OCI-LY1 (cell line): ENCODE data around the gene PRKG1.

Experiments used
- H2AFZ ChIP-seq: fragments of 200-600 bp; sonication (generic), shearing (Covaris generic); 2 replicates; pipeline ENCODE4 v1.6.0; 2014; ENCODE audit warnings: antibody characterized with exemption, mild to moderate bottlenecking, low read length
- H3F3A ChIP-seq: fragments of 200-600 bp; sonication (generic), shearing (Covaris generic); 2 replicates; pipeline ENCODE4 v1.6.0; 2014; ENCODE audit warnings: mild to moderate bottlenecking, antibody characterized with exemption, low read length, moderate library complexity; ENCODE audit not compliant: insufficient read depth
- H3K27ac ChIP-seq: fragments of 200-600 bp; sonication (generic); 2 replicates; pipeline ENCODE4 v1.5.1; 2014; ENCODE audit warnings: low read length, mixed run types, mild to moderate bottlenecking, low read depth; ENCODE audit not compliant: poor library complexity, severe bottlenecking
- H3K27me3 ChIP-seq: fragments of 200-600 bp; sonication (generic); 2 replicates; pipeline ENCODE4 v1.6.0; 2014; ENCODE audit warnings: antibody characterized with exemption, mild to moderate bottlenecking, low read length, moderate library complexity; ENCODE audit not compliant: insufficient read depth
- H3K36me3 ChIP-seq: fragments of 200-600 bp; sonication (generic); 2 replicates; pipeline ENCODE4 v1.6.1; 2014; ENCODE audit warnings: mild to moderate bottlenecking, antibody characterized with exemption, low read length, moderate library complexity, mixed read lengths; ENCODE audit not compliant: insufficient read depth
- H3K4me1 ChIP-seq: fragments of 200-600 bp; sonication (generic); 2 replicates; pipeline ENCODE4 v1.5.1; 2014; ENCODE audit warnings: mild to moderate bottlenecking, low read length, moderate library complexity; ENCODE audit not compliant: insufficient read depth, severe bottlenecking
- H3K4me2 ChIP-seq: fragments of 200-600 bp; sonication (generic), shearing (Covaris generic); 2 replicates; pipeline ENCODE4 v1.6.1; 2014; ENCODE audit warnings: low read length
- H3K4me3 ChIP-seq: fragments of 200-600 bp; sonication (generic); 2 replicates; pipeline ENCODE4 v1.5.1; 2014; ENCODE audit warnings: low read length, low read depth, mild to moderate bottlenecking, mixed read lengths; ENCODE audit not compliant: poor library complexity, severe bottlenecking
- H3K79me2 ChIP-seq: fragments of 200-600 bp; shearing (Covaris generic); 2 replicates; pipeline ENCODE4 v1.6.1; 2016; ENCODE audit warnings: mixed run types, low read length, mixed read lengths; ENCODE audit not compliant: insufficient read depth
- H3K9ac ChIP-seq: fragments of 200-600 bp; sonication (generic), shearing (Covaris generic); 2 replicates; pipeline ENCODE4 v1.6.1; 2014; ENCODE audit warnings: mild to moderate bottlenecking, low read length, mixed read lengths
- H3K9me2 ChIP-seq: fragments of 200-600 bp; sonication (generic), shearing (Covaris generic); 2 replicates; pipeline ENCODE4 v1.6.1; 2014; ENCODE audit warnings: low read depth, mild to moderate bottlenecking, low read length, mixed read lengths
- H3K9me3 ChIP-seq: fragments of 200-600 bp; shearing (Covaris generic); 2 replicates; pipeline ENCODE4 v1.6.1; 2014; ENCODE audit warnings: low read length, mixed read lengths
- H4K20me1 ChIP-seq: fragments of 200-600 bp; sonication (generic), shearing (Covaris generic); 2 replicates; pipeline ENCODE4 v1.6.0; 2016; ENCODE audit warnings: mild to moderate bottlenecking, low read length; ENCODE audit not compliant: insufficient read depth
- EZH2 ChIP-seq: fragments of 200-600 bp; sonication (generic), shearing (Covaris generic); IDR thresholded peaks from 2 replicates; pipeline ENCODE4 v1.8.0; 2017; ENCODE audit warnings: borderline replicate concordance, mixed run types, mild to moderate bottlenecking, antibody characterized with exemption, low read length, moderate library complexity, mixed read lengths
- TF ChIP-seq, protein P1 (sequence below): fragments of 200-600 bp; sonication (generic), shearing (Covaris generic); IDR thresholded peaks from 2 replicates; pipeline ENCODE4 v1.5.1; 2017; ENCODE audit warnings: mild to moderate bottlenecking, antibody characterized with exemption, low read length, moderate library complexity, mixed read lengths

Gene PRKG1

GRCh38 chr10:51235865-51236264 lies 161.6 kb downstream of the PRKG1 start:
- Histone ChIP-seq H3K4me3 (no peak overlapping the region), H3K9me3 (no peaks in the 10 kb centered on the region), H3K9me2 (no peaks in the 10 kb centered on the region), H3K9ac (no peak overlapping the region), H3K4me1 (no peaks in the 10 kb centered on the region), H3K4me2 (no peak overlapping the region), H3K27ac (no peak overlapping the region), H3K27me3 (no peaks in the 10 kb centered on the region; the same call in 1 of the 2 replicates), H3K79me2 (no peaks in the 10 kb centered on the region), H3F3A (no peaks in the 10 kb centered on the region), H3K36me3 (no peaks in the 10 kb centered on the region), H4K20me1 (no peaks in the 10 kb centered on the region), H2AFZ (no peak overlapping the region)
- TF ChIP-seq EZH2 = no peak
- TF ChIP-seq, protein P1, sequence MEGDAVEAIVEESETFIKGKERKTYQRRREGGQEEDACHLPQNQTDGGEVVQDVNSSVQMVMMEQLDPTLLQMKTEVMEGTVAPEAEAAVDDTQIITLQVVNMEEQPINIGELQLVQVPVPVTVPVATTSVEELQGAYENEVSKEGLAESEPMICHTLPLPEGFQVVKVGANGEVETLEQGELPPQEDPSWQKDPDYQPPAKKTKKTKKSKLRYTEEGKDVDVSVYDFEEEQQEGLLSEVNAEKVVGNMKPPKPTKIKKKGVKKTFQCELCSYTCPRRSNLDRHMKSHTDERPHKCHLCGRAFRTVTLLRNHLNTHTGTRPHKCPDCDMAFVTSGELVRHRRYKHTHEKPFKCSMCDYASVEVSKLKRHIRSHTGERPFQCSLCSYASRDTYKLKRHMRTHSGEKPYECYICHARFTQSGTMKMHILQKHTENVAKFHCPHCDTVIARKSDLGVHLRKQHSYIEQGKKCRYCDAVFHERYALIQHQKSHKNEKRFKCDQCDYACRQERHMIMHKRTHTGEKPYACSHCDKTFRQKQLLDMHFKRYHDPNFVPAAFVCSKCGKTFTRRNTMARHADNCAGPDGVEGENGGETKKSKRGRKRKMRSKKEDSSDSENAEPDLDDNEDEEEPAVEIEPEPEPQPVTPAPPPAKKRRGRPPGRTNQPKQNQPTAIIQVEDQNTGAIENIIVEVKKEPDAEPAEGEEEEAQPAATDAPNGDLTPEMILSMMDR = no peak

- Histone ChIP-seq H3K27ac (no peak overlapping the region), H3K79me2 (no peaks in the 10 kb centered on the region), H3K4me3 (no peak overlapping the region), H3K4me1 (no peaks in the 10 kb centered on the region), H3K36me3 (no peaks in the 10 kb centered on the region), H2AFZ (no peak overlapping the region), H3F3A (no peaks in the 10 kb centered on the region; the same call in 1 of the 2 replicates), H3K27me3 (no peaks in the 10 kb centered on the region; the same call in 1 of the 2 replicates), H3K9me3 (no peaks in the 10 kb centered on the region), H4K20me1 (no peaks in the 10 kb centered on the region), H3K9ac (no peak overlapping the region), H3K4me2 (no peak overlapping the region), H3K9me2 (no peaks in the 10 kb centered on the region)
- no peak for TF ChIP-seq EZH2
- TF ChIP-seq, protein P1 = no peak
Observed at GRCh38 chr10:51239006-51239405, 164.7 kb downstream of the PRKG1 start.

DNA sequence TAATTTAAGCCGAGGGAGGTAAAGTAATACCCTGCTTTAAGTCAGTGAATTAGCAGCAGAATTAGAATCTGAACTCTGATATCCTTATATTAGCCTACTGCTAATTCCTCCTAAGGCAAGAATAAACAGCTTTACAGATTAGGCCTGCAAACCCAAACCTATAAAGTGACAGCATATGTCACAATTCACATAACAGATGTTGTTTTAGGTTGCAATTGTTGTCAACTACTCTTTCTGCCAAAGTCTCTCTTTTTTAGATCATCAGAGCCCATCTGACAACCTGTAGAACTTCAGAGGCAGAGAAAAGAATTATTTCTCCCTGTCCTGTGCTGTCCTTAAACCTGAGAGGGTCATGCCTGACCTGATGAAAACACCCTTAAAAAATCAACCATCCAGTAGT lies 167.2 kb downstream of the PRKG1 start:
- H2AFZ ChIP-seq = no peak overlapping the region
- no peak overlapping the region for H3K9ac ChIP-seq
- no peak overlapping the region for H3K27ac ChIP-seq
- no peaks in the 10 kb centered on the region for H3K36me3 ChIP-seq
- no peaks in the 10 kb centered on the region for H3K4me1 ChIP-seq
- no peaks in the 10 kb centered on the region for H4K20me1 ChIP-seq
- H3K9me2 ChIP-seq = no peaks in the 10 kb centered on the region
- no peaks in the 10 kb centered on the region for H3K79me2 ChIP-seq
- H3K4me2 ChIP-seq = no peak overlapping the region
- H3K27me3 ChIP-seq = no peaks in the 10 kb centered on the region
- TF ChIP-seq, protein P1 = no peak
- no peak for TF ChIP-seq EZH2
- no peaks in the 10 kb centered on the region; the same call in 1 of the 2 replicates for H3F3A ChIP-seq
- H3K9me3 ChIP-seq = no peaks in the 10 kb centered on the region
- H3K4me3 ChIP-seq = no peak overlapping the region
